Ovary (tissue), 9 donors: ENCODE results near the gene GRM8. TPM values are rescaled to one million over a fixed set of nuclear protein-coding genes. Genes with fewer than 3 reads are reported as not detected.

Source experiments
- DNase-seq, 5 donors: peaks; one replicate each; pipeline ENCODE4 v3.0.0-alpha.2; 2019 to 2020
- H3K27ac ChIP-seq, 2 donors: fragments of 200-600 bp; one replicate each; pipeline versions ENCODE4 v1.5.1 to v1.8.0; 2019 to 2022
- H3K27me3 ChIP-seq: fragments of 200-600 bp; one replicate; pipeline ENCODE4 v1.8.0; 2022
- H3K36me3 ChIP-seq: fragments of 200-600 bp; sonication (generic); one replicate; pipeline ENCODE4 v1.5.1; 2019
- H3K4me1 ChIP-seq: one replicate; pipeline ENCODE4 v1.8.1; 2013; ENCODE audit warnings: mild to moderate bottlenecking, moderate library complexity; ENCODE audit not compliant: insufficient read depth
- H3K4me3 ChIP-seq: fragments of 200-600 bp; sonication (generic); one replicate; pipeline ENCODE4 v1.5.1; 2017
- H3K9me3 ChIP-seq, 2 donors: fragments of 200-600 bp in 1 of 2; sonication (generic) in 1 of 2; one replicate each; pipeline versions ENCODE4 v1.5.1 to v1.8.1; 2013 to 2019; ENCODE audit warnings: mild to moderate bottlenecking in 1 of 2, moderate library complexity in 1 of 2
- CTCF ChIP-seq, 3 donors: fragments of 450-650 bp in 2 of 3; fragments of 200-600 bp in 1 of 3; IDR thresholded peaks; one replicate each; pipeline versions ENCODE4 v1.5.1 to v1.8.0; 2016 to 2022; ENCODE audit warnings: antibody characterized with exemption in 3 of 3, mild to moderate bottlenecking in 1 of 3
- EP300 ChIP-seq: sonication (generic); formaldehyde crosslinking; IDR thresholded peaks from one replicate; pipeline ENCODE4 v1.6.1; 2017; ENCODE audit warnings: antibody characterized with exemption
- POLR2A ChIP-seq: fragments of 450-650 bp; IDR thresholded peaks from one replicate; pipeline ENCODE4 v1.6.1; 2017; ENCODE audit warnings: antibody characterized with exemption, mild to moderate bottlenecking, moderate library complexity
- WGBS, 3 donors: extraction: QIAGEN DNeasy Blood & Tissue Kit in 1 of 3; methylation state at CpG; one replicate each; pipeline versions ENCODE4 v1.1.5 to v1.1.7; 2013 to 2017; 5-methylcytosine and 5-hydroxymethylcytosine counted together
- intact Hi-C, 4 donors: fragments of 100-400 bp; cut with DNase I; formaldehyde crosslinking; loops; one replicate each; pipeline versions ENCODE4 v1.11.0 to v1.15.1; 2022 to 2023
- polyA plus RNA-seq, 2 donors: library from polyadenylated mRNA; stranded (reverse); fragments of 200-250 nt in 1 of 2; fragments of 350-450 nt in 1 of 2; fragmentation: Illumina TruSeq in 1 of 2; extraction: RNeasy Lipid Tissue Mini Kit (QIAGEN cat#74804) in 1 of 2; gene quantifications; one replicate each; pipeline ENCODE4 v1.2.3, GENCODE V29; 2013 to 2014
- total RNA-seq, 7 donors: library from RNA; depleted of rRNA in 2 of 7; stranded (reverse); fragments of >200 nt in 2 of 7; fragmentation: NEBNext Ultra II Directional in 3 of 7; extraction: Animal tissue kit (Norgen Biotek cat#: 25700) in 3 of 7; gene quantifications; one replicate each; pipeline versions ENCODE4 v1.1.0 to v1.2.4, GENCODE V29; 2016 to 2023
- donor health status: DM: no; HTN: no; CAD: no; lungs with moderate emphysema.
- donor health status: DM: no; HTN: no; CAD: no.
- donor health status: Bipolar disorder and iron deficiency.
- donor health status: DM: yes; HTN: yes; CAD: no.
- donor health status: DM: no; HTN: no; CAD: no.
- donor health status: DM: yes; HTN: yes; CAD: no.

GRM8 gene
- total and polyA plus RNA-seq, 9 donors, result 0.38 to 4.0 (median 1.0) TPM; not detected in 1

GRCh38 chr7:127270093-127270492 is 17.4 kb upstream of the GRM8 start:
- Histone ChIP-seq H3K36me3 (no peaks in the 10 kb centered on the region), H3K9me3 (no peaks in the 10 kb centered on the region), H3K27ac (no peak overlapping the region), H3K4me3 (no peak overlapping the region), H3K4me1 (no peaks in the 10 kb centered on the region), H3K27me3 (no peaks in the 10 kb centered on the region)
- no peak for DNase-seq
- 92 to 94% (median 92%) methylated on average over 1 of the region's 1 CpG for WGBS, 3 donors
- TF ChIP-seq CTCF (IDR thresholded peaks at IDR 0.05) (no peak), EP300 (no peak), POLR2A (no peak)
- intact Hi-C loops, result no loop called here

DNA sequence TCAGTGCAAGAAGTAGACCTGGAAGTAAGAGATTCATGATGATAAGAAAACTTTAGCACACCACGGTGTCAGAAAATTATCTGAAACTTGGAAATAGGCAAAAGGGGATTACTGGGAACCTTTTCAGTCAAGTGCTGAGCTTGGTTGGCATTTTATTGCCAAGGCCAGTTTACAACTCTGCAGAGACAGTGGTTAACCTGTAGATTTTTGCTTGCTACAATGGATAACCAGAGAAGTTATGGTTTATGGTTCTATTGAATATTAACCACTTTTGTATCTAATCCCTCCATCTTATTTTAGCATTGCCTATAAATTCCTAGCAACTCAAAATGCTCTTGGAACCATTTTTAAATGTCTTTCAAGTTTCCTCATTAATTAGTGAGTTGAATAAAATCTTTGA is 13.3 kb upstream of the GRM8 start:
- Histone ChIP-seq H3K9me3 (no peaks in the 10 kb centered on the region), H3K36me3 (no peaks in the 10 kb centered on the region), H3K27me3 (no peaks in the 10 kb centered on the region), H3K27ac (no peak overlapping the region), H3K4me1 (no peaks in the 10 kb centered on the region), H3K4me3 (no peak overlapping the region)
- intact Hi-C loops, result no loop called here
- no peak for DNase-seq
- TF ChIP-seq EP300 (no peak), POLR2A (no peak), CTCF (IDR thresholded peaks at IDR 0.05) (no peak)
- WGBS, 3 donors, result 69 to 73% (median 70%) methylated on average over 1 of the region's 1 CpG

- intact Hi-C loops, result no loop called here
- Histone ChIP-seq H3K27ac (no peak overlapping the region), H3K27me3 (no peaks in the 10 kb centered on the region), H3K4me3 (no peak overlapping the region), H3K9me3 (no peaks in the 10 kb centered on the region), H3K36me3 (no peaks in the 10 kb centered on the region), H3K4me1 (no peaks in the 10 kb centered on the region)
- no peak for DNase-seq
- TF ChIP-seq POLR2A (no peak), CTCF (IDR thresholded peaks at IDR 0.05) (no peak), EP300 (no peak)
- 79 to 93% (median 82%) methylated on average over 3 of the region's 3 CpGs for WGBS, 3 donors
These were observed 11.5 kb upstream of the GRM8 start for GRCh38 chr7:127264219-127264618.

DNA sequence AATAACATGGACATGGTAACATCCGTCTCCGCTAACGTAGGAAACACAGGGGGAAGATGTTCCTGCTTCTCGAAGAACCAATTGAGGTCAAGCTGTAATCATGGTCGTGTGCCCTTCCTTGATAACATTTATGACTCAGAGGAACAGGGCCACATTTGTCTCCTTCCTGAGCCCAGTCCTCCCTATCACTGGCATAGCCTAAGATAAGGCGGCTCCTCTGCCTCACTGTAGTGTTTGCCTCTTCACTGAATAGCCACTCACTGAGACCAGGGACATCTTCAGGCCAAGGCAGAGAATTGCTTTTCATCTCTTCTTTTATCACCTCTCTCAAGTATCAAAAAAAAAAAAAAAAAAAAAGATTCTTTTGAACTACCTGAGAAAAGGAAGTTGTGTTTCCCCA is 5.4 kb upstream of the GRM8 start:
- H3K27me3 ChIP-seq, result no peaks in the 10 kb centered on the region

More for the DNA sequence above, 5.4 kb upstream of the GRM8 start:
- DNase-seq, result no peak
- no peaks in the 10 kb centered on the region for H3K9me3 ChIP-seq
- no peaks in the 10 kb centered on the region for H3K36me3 ChIP-seq
- no peak overlapping the region for H3K4me3 ChIP-seq
- no peak overlapping the region for H3K27ac ChIP-seq
- intact Hi-C loops, result no loop called here
- TF ChIP-seq POLR2A (no peak), EP300 (no peak), CTCF (IDR thresholded peaks at IDR 0.05) (no peak)
- WGBS, 3 donors, result 54 to 65% (median 60%) methylated on average over 6 of the region's 6 CpGs
- no peaks in the 10 kb centered on the region for H3K4me1 ChIP-seq
